Umbilical cord (tissue), 2 donors: ENCODE measurements around the gene PTPRG. TPM values are rescaled to one million over a fixed set of nuclear protein-coding genes. Genes with fewer than 3 reads are reported as not detected.
"Not testable (repeated sequence)": the region's sequence is repeated elsewhere in the genome, so short reads cannot be mapped to it uniquely, and the experiment has no call there.

Source experiments
- DNase-seq: peaks from one replicate; pipeline ENCODE4 v3.0.0-alpha.2; 2015; ENCODE audit warnings: low spot score
- total RNA-seq: library from RNA; depleted of rRNA; stranded (reverse); fragments of >200 nt; gene quantifications from one replicate; pipeline ENCODE4 v1.2.3, GENCODE V29; 2014; ENCODE audit warnings: low replicate concordance; ENCODE audit not compliant: insufficient read depth

Gene PTPRG
- total RNA-seq, 1 donor from 2014 or later = 84.0 TPM

- no peak for DNase-seq
Observed at GRCh38 chr3:61684386-61684785, 123.0 kb downstream of the PTPRG start.

- no peak for DNase-seq
Observed at GRCh38 chr3:61685755-61686154, 124.4 kb downstream of the PTPRG start.

DNA sequence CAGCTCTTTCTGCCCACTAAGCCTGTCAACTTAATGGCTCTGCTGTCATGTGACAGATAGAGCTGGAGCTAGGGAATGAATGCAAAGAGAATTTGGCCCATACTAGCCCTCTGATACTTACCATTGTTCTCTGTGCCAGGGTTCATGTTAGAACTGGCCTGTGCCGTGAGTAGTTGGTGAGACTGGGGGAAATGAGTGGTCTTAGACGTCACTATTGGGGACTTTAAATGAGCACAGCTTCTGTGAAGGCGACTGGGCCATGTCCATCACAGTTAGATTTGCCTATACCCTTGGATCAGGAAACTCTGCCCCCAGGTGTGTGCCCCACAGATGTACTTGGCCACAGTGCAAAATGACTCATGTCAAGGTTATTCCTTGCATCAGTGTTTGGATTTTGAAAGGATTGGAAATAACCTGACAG is 124.9 kb downstream of the PTPRG start:
- DNase-seq = no peak

- no peak for DNase-seq
Observed at GRCh38 chr3:61687206-61687605, 125.8 kb downstream of the PTPRG start.

DNA sequence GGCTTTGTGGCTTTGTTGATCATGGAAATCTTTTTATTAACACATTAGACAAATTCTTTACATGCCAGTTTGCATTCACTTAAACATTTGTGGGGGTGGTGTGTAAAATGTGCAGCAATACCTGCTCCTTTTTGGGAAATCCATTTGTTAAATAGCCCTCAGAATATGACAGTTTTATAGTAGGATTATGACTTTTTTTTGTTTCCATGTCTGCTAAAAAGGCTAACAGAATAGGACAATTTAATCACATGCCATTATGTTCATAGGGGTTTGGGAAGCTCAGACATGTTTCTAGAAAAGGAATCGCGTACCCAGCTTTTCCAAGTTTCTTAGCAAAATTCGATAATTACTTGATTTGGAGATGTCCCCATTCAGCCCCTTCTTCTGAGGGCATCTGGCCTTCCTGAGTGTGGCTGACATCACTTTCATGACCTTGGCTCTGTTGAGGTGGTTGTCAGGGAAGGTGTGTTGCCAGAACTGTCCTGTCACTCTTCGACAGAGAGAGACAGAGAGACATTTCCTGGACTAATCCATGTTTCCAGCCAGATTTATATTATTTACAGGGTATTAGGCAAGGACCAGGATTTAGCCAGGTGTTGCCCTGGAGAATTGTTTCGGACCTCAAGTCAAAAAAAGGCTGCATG is 126.4 kb downstream of the PTPRG start:
- DNase-seq = no peak

DNA sequence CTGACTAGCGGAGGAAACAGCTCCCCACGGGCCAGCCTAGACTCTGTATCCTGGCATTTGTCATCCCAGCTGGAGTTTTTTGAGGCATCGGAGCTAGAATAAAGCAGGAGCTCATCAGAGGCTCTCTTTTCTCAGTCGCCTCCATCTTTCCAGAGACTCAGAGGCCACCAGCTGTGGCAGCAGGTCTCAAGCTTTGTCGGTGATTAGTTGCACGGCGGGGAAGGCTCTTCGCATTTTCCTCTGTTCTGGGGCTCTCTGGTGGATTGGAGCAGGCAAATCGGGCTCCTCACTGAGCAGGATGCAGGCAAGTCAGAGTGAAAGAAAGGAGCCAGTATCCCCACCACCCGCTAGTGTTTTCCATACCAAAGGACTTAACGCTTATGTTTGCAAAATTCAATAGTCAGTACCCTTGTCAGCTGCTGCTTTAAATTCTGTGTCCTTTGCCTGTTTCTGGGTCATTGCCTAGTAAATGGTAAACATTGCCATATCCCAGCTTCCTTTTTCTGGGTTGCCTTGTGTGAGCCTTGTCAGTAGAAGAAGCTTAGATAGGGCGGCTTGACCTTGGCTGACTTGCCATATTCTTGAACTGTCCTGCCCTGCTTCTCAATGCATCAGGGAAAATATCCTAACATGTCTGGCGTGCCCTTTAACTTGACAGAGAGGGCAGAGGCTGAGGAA is 127.1 kb downstream of the PTPRG start:
- DNase-seq = no peak

DNA sequence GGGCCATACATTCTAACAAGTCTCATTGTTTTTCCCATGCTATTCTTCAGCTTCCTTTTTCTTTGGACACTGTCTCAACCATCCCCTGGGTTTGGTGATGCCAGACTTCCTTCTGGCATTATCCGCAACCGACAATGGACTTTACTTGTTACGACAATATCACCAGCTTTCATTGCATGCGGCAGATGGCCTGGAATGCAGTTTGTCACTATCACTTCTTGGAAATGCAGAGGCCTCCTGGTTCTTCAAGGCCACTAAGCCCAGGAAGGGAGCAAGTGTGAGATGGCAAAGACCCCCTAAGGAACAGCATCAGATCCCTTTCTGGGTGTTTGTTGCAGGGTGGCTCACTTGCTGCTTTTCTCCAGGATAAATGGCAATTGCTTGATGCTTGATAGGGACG is 128.6 kb downstream of the PTPRG start:
- DNase-seq = no peak

- no peak for DNase-seq
Observed at GRCh38 chr3:61691466-61691865, 130.1 kb downstream of the PTPRG start.

DNA sequence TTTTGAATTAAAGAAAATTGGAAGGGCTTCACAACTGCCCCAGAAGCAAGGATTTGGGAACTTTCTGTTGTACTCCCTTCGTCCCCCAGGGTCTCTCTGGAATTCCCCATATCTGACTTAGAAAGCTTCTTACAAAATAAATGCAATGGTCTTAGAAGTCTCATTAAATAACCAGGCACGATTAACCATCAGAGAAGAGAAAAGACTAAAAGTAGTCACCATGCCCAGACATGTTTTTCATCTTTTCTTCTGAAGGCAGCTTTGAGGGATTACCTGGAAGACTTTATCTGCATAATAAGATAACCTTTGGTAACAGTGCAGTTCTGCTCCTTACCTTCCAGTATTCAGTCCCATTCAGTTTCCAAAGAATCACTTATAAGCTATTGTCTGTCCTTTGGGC is 135.9 kb downstream of the PTPRG start:
- peak; percentile 51 for DNase-seq

GRCh38 chr3:61698278-61699072 is 137.1 kb downstream of the PTPRG start:
- not testable (repeated sequence) for DNase-seq

DNA sequence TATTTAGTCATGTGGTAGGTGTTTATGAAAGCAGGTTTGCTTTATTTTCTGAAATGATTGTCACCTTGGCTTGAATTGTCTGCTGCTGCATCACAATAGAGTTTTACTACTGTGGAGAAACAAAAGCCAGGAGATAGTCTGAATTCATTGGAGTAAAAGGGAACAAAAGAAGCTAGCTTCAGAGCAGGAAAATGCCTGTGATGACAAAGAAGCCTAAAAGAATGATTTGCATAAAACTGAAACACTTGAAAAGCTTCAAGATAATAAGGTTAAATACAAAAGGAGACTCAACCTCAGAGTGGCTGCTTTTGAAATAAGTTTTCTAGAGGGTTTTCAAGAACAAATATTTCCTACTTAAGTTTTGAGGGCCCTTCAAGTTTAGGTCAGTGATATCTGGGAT is 138.3 kb downstream of the PTPRG start:
- DNase-seq = no peak

- no peak for DNase-seq
Observed at GRCh38 chr3:61701011-61701410, 139.6 kb downstream of the PTPRG start.

DNA sequence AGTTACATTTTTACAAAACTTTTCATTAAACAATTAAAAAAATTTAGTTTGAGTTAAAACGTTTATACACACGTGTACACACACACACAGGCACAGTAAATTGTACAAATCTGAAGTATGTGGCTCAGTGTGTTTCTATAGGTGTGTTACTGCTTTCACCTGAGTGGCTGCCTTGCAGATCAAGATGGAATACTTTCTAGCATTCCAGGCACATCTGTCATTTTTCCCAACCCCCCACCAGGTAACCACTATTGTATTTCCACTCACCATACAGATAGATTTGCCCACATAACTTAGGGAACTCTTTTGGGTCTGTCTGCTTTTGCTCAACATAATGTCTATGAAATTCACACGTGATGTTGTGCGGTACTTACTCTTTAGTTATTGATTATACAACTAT is 141.1 kb downstream of the PTPRG start:
- DNase-seq = no peak

DNA sequence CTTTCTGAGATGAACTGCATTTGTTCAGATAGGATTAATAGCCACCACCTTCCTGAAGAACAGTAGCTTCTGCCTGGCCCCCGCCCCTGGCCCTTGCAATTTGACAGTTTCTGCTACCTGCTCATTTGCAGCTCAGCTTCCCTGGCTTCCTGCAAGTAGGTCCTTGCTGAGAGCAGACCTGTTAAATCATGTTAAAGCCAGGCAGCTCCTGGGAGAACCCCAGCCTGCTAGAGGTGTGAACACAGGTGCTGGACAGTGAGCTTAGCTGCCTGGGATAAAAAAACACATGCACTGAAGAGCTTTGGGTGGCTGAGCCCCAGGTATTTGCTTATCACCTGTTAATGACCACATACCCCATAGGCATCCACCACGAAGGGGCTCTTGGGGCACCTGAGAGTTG is 143.4 kb downstream of the PTPRG start:
- DNase-seq = no peak

- DNase-seq = no peak
Observed at GRCh38 chr3:61707492-61707891, 146.1 kb downstream of the PTPRG start.

- DNase-seq = not testable (repeated sequence)
Observed at GRCh38 chr3:61710920-61711319, 149.5 kb downstream of the PTPRG start.

GRCh38 chr3:61714225-61714624 is 152.9 kb downstream of the PTPRG start:
- no peak for DNase-seq

DNA sequence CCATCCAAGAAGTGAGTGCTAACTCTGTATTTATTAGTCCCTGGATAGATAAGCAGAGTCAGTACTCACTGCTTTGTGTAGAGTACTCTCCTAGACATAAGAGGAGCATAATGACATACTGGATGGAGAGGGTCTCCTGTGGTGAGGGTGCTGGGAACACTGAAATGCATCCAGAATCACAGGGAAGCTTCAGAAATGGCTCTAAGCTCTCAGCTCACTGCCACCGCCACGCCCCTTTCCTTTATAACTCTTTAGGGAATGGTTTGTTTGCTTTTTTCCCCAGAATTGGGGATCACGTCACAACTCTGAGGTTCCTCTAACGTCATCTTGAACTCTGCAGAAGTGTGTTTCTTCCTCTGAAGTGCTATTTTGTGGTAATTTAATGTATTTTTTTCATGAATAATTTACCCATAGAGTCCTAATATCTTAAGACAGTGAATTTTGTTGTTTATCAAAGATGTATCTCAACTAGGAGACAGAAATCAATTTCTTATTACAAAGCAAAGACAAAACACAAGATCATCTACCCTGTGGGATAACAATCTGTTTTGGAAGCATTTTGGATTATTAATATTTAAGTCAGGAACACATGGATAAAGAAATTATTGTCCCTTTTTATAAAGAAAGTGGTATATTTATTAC is 154.6 kb downstream of the PTPRG start:
- DNase-seq = no peak

DNA sequence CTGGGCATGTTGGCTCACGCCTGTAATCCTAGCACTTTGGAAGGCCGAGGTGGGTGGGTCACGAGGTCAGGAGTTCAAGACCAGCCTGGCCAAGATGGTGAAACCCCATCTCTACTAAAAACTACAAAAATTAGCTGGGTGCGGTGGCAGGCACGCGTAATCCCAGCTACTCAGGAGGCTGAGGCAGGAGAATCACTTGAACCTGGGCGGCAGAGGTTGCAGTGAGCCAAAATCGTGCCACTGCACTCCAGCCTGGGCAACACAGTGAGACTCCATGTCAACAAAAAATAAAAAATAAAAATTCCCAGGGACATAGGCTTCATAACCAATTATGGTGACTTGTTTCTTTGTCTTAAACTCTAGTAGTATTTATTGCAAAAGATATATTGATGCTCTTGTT is 155.3 kb downstream of the PTPRG start:
- not testable (repeated sequence) for DNase-seq

DNA sequence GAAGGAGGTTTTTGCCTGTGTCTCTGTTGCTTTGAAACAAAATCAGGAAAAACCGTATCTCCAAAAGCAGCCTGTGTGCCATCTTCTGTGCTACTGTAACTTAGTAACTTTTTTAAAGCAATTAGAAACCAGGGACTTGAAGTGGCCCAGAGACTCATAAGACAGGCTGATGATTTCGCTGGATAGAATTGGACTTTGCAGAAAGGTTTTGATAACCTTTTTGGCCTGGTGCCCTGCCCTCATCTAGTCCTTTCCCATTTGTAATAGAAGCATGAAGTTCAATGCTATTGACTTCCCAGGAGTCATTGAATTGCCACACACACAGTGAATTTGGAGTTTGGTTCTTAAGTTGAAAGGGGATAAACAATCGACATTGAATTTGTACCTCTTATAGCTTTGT is 157.2 kb downstream of the PTPRG start:
- no peak for DNase-seq

GRCh38 chr3:61719278-61719977 is 158.1 kb downstream of the PTPRG start:
- DNase-seq = no peak

DNA sequence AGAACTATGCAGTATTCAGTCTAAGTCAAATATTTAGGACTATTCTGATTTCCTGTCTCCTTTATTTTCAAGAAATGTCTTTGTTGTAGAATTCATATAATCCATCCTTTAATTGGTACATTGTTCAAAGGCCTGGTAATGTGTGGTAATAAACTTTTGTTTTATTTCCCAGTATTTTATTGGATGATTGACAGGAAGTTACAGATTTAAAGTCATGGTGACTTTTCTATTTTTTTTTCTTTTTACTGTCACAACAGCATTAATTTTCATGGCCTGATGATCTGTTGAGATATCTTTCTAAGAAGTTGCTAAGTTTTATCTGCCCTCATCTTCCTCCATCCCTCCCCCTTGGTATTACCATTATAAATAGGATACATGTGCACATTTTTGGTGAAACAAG is 161.7 kb downstream of the PTPRG start:
- DNase-seq = no peak
